Heart right ventricle (tissue), 16 donors: ENCODE measurements around the gene SELENOP. TPM values are rescaled to one million over a fixed set of nuclear protein-coding genes. Genes with fewer than 3 reads are reported as not detected.

Experiments used
- ATAC-seq, 8 donors: fragments of 200-7000 bp; cut with Tn5 transposase; one replicate each; pipeline ENCODE4 v1.9.1; 2020; ENCODE audit warnings: mild to moderate bottlenecking in 8 of 8, moderate library complexity in 8 of 8, moderate number of reproducible peaks in 1 of 8
- DNase-seq, 2 donors: peaks; one replicate each; pipeline ENCODE4 v3.0.0-alpha.2; 2020
- H3K27ac ChIP-seq, 10 donors: fragments of 200-600 bp; sonication (generic) in 2 of 10; one replicate each; pipeline versions ENCODE4 v1.5.0 to v1.8.0; 2020 to 2022; ENCODE audit warnings: mild to moderate bottlenecking in 3 of 10
- H3K27me3 ChIP-seq, 7 donors: fragments of 200-600 bp; one replicate each; pipeline ENCODE4 v1.8.0; 2021 to 2022; ENCODE audit warnings: mild to moderate bottlenecking in 2 of 7
- H3K36me3 ChIP-seq, 9 donors: fragments of 200-600 bp; sonication (generic) in 1 of 9; one replicate each; pipeline versions ENCODE4 v1.5.0 to v1.8.0; 2020 to 2022; ENCODE audit warnings: mild to moderate bottlenecking in 2 of 9
- H3K4me1 ChIP-seq, 9 donors: fragments of 200-600 bp; sonication (generic) in 1 of 9; one replicate each; pipeline versions ENCODE4 v1.5.0 to v1.8.0; 2020 to 2022; ENCODE audit warnings: mild to moderate bottlenecking in 4 of 9
- H3K4me3 ChIP-seq, 10 donors: fragments of 200-600 bp; sonication (generic) in 2 of 10; one replicate each; pipeline versions ENCODE4 v1.5.0 to v1.8.0; 2020 to 2022; ENCODE audit warnings: mild to moderate bottlenecking in 7 of 10, moderate library complexity in 2 of 10
- H3K9me3 ChIP-seq, 11 donors: fragments of 200-600 bp in 10 of 11; sonication (generic) in 2 of 11; one replicate each; pipeline versions ENCODE4 v1.5.0 to v1.8.0; 2013 to 2022; ENCODE audit warnings: mild to moderate bottlenecking in 2 of 11, control low read depth in 1 of 11, moderate library complexity in 1 of 11
- WGBS, 2 donors: extraction: QIAGEN DNeasy Blood & Tissue Kit; methylation state at CpG; one replicate each; pipeline ENCODE4 v1.1.7; 2013; ENCODE audit warnings: inconsistent platforms in 1 of 2; 5-methylcytosine and 5-hydroxymethylcytosine counted together
- intact Hi-C, 10 donors: fragments of 100-400 bp; cut with DNase I; formaldehyde crosslinking; loops; one replicate each; pipeline versions ENCODE4 v1.11.1 to v1.14.2; 2022
- polyA plus RNA-seq, 2 donors: library from polyadenylated mRNA; stranded (reverse); fragments of 200-250 nt; gene quantifications; one replicate each; pipeline ENCODE4 v1.2.3, GENCODE V29; 2013
- total RNA-seq, 10 donors: library from RNA; stranded (reverse); fragmentation: NEBNext Ultra II Directional in 3 of 10; extraction: Animal tissue kit (Norgen Biotek cat#: 25700) in 3 of 10; gene quantifications; one replicate each; pipeline versions ENCODE4 v1.2.1 to v1.2.4, GENCODE V29; 2021 to 2023
- TF ChIP-seq, protein P1 (sequence below), 9 donors: fragments of 200-600 bp; sonication (generic) in 2 of 9; IDR thresholded peaks; one replicate each; pipeline versions ENCODE4 v1.5.0 to v1.8.0; 2021 to 2022; ENCODE audit warnings: antibody characterized with exemption in 9 of 9, mild to moderate bottlenecking in 5 of 9, moderate library complexity in 1 of 9
- donor health status: Arrhythmogenic right ventricular cardiomyopathy.
- donor health status: ischemic (EF 13 %, LVEDD 7.1; RV severe dilation, severe dysfunction).
- donor health status: healthy with polysubstance abuse.
- donor health status: DM: no; HTN: yes; CAD: no.
- donor health status: DM: no; HTN: no; CAD: no.
- donor health status: ischemic (EF 25% LVEDD 6.9; RV normal size, moderate dysfunction).
- donor health status: ischemic (EF 25% LVEDD 5.7; RV mildly dilated, moderate dysfunction).
- donor health status: healthy.
- donor health status: DM: yes; HTN: yes; CAD: no.
- donor health status: Ischemic cardiomyopathy.
- donor health status: ischemic (EF 35%, LVEDD 5.7; RV mildly dilated, moderate dysfunction).
- donor health status: nonischemic (EF 11% LVEDD 7.7; RV severe dilation, severe dysfunction).
- donor health status: DM: yes; HTN: yes; CAD: no.
- donor health status: PGD.
- donor health status: ischemic (EF 29% LVEDD 5.4; RV normal size, mild dysfunction).
- donor health status: nonischemic (EF 23%, LVEDD 6.1; RV moderate dilation, normal function).

The SELENOP gene
- total and polyA plus RNA-seq, 12 donors, result 45.9 to 373 (median 169) TPM

DNA sequence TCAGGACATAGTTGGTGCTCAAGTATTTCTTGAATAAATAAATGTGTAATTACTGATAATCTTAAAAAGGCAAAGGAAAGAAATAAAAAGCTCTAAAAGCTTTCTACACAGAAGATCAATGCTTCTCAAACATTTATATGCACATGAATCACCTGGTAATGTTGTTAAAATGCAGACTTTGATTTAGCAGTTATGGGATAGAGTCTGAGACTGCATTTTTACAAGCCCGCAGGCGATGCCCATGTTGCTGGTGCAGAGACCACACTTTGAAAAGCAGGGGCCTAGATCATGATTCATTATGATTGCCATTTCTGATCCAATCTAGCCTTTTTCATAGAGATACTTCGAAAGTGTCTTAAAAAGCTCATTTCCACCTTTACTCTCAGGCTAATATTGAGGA, 58.6 kb downstream of the SELENOP start:
- DNase-seq (no peak), ATAC-seq (no peak)
- Histone ChIP-seq H3K4me3 (no peak overlapping the region), H3K4me1 (peaks cover 0 to 10% (median 0%) of the 10 kb centered on the region in 9 donors), H3K27ac (no peak overlapping the region), H3K36me3 (no peaks in the 10 kb centered on the region), H3K9me3 (no peaks in the 10 kb centered on the region), H3K27me3 (peaks cover 0 to 11% (median 0%) of the 10 kb centered on the region in 7 donors)
- intact Hi-C loops, result no loop called here
- TF ChIP-seq, protein P1, sequence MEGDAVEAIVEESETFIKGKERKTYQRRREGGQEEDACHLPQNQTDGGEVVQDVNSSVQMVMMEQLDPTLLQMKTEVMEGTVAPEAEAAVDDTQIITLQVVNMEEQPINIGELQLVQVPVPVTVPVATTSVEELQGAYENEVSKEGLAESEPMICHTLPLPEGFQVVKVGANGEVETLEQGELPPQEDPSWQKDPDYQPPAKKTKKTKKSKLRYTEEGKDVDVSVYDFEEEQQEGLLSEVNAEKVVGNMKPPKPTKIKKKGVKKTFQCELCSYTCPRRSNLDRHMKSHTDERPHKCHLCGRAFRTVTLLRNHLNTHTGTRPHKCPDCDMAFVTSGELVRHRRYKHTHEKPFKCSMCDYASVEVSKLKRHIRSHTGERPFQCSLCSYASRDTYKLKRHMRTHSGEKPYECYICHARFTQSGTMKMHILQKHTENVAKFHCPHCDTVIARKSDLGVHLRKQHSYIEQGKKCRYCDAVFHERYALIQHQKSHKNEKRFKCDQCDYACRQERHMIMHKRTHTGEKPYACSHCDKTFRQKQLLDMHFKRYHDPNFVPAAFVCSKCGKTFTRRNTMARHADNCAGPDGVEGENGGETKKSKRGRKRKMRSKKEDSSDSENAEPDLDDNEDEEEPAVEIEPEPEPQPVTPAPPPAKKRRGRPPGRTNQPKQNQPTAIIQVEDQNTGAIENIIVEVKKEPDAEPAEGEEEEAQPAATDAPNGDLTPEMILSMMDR (IDR thresholded peaks at IDR 0.05), result no peak
- 91 to 92% methylated on average over 3 of the region's 3 CpGs for WGBS, 2 donors

DNA sequence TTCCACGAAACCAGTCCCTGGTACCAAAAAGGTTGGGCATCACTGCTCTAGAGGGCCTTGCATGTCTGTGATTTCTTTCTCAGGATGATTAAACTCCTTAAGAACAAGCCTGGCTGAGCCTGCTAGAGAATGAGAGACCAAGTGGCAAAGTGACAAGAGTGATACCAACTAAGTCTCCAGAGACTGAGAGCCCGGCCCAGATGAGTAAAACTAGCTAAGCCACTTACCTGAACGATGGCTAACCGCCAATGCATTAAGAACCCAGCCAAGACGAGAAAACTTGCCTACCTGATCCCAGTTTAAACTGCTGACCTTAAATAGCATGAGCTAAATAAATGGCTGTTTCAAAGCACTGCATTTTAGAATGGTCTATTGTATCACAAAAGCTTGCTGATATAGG, 60.6 kb downstream of the SELENOP start:
- TF ChIP-seq, protein P1 (IDR thresholded peaks at IDR 0.05), result no peak
- Histone ChIP-seq H3K4me3 (no peak overlapping the region), H3K36me3 (no peaks in the 10 kb centered on the region), H3K9me3 (no peaks in the 10 kb centered on the region), H3K27me3 (no peaks in the 10 kb centered on the region), H3K4me1 (no peaks in the 10 kb centered on the region), H3K27ac (no peak overlapping the region)
- no peak for DNase-seq
- intact Hi-C loops, result no loop called here
- WGBS, 2 donors, result 74 to 91% methylated on average over 5 of the region's 5 CpGs
- ATAC-seq, result no peak

DNA sequence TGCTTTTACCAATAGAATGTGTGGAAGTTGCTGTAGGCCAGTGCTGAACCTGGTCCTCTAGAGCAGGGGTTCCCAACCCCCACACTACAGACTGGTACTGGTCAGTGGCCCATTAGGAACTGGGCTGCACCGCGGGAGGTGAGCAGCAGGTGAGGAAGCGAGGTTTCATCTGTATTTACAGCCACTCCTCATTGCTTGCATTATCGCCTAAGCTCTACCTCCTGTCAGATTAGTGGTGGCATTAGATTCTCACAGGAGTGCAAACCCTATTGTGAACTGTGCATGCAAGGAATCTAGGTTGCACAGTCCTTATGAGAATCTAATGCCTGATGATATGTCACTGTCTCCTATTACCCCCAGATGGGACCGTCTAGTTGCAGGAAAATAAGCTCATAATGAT, 61.2 kb downstream of the SELENOP start:
- intact Hi-C loops, result no loop called here
- DNase-seq (no peak), ATAC-seq (no peak)
- Histone ChIP-seq H3K4me3 (no peak overlapping the region), H3K27ac (no peak overlapping the region), H3K27me3 (no peaks in the 10 kb centered on the region), H3K9me3 (no peaks in the 10 kb centered on the region), H3K36me3 (no peaks in the 10 kb centered on the region), H3K4me1 (no peaks in the 10 kb centered on the region)
- 91 to 98% methylated on average over 5 of the region's 5 CpGs for WGBS, 2 donors
- TF ChIP-seq, protein P1 (IDR thresholded peaks at IDR 0.05), result no peak

Other genes starting within 250 kb of the SELENOP start
- 1 to 10 TPM in 9 of 10 donors, under 1 TPM in 1; 0.67 to 4.0 (median 1.6) TPM for gene CCDC152, start 55.1 kb downstream of the SELENOP start, total RNA-seq
- gene CCDC152, start 55.1 kb downstream of the SELENOP start, polyA plus RNA-seq, result under 1 TPM; 0.66 to 0.81 TPM
- 1 to 10 TPM in 4 of 10 donors, under 1 TPM in 6; 0.42 to 1.8 (median 0.87) TPM for gene ANXA2R, start 228.4 kb upstream of the SELENOP start, total RNA-seq
- gene ANXA2R, start 228.4 kb upstream of the SELENOP start, polyA plus RNA-seq, result 1 to 10 TPM; 2.4 to 3.4 TPM